OCI-LY7 (cell line): Measurements from ENCODE around the gene E2F8. TPM values are rescaled to one million over a fixed set of nuclear protein-coding genes. Genes with fewer than 3 reads are reported as not detected.

Experiments used
- BruUV-seq: library from RNA; stranded (reverse); fragments of 400-500 nt; replicated peaks from 2 replicates; lab custom pipeline; 2021; lab: Mats Ljungman, UMichigan
- CTCF ChIA-PET: fragments of 300-600 bp; sonication (Branson Sonifier 250); formaldehyde crosslinking; loops from one replicate; lab custom pipeline; 2022; ENCODE audit warnings: antibody characterized with exemption; ENCODE audit not compliant: unreplicated experiment; lab: Charles Lee
- POLR2A ChIA-PET: fragments of 300-600 bp; sonication (Branson Sonifier 250); formaldehyde crosslinking; loops from one replicate; lab custom pipeline; 2022; ENCODE audit warnings: antibody characterized with exemption; lab: Charles Lee
- DNase-seq: peaks from one replicate; pipeline ENCODE4 v3.0.0-alpha.2; 2015; ENCODE audit warnings: low spot score
- H2AFZ ChIP-seq: fragments of 200-600 bp; sonication (generic), shearing (Covaris generic); 2 replicates; pipeline ENCODE4 v1.6.1; 2014; ENCODE audit warnings: mild to moderate bottlenecking, antibody characterized with exemption, low read length, moderate library complexity
- H3K27ac ChIP-seq: fragments of 200-600 bp; sonication (generic); 2 replicates; pipeline ENCODE4 v1.5.1; 2014; ENCODE audit warnings: mixed run types, low read depth, mild to moderate bottlenecking, moderate library complexity, low read length, inconsistent platforms; ENCODE audit not compliant: poor library complexity, severe bottlenecking
- H3K36me3 ChIP-seq: fragments of 200-600 bp; sonication (generic); 2 replicates; pipeline ENCODE4 v1.6.1; 2014; ENCODE audit warnings: mild to moderate bottlenecking, antibody characterized with exemption, low read length, moderate library complexity, mixed read lengths; ENCODE audit not compliant: insufficient read depth
- H3K4me1 ChIP-seq: fragments of 200-600 bp; sonication (generic); 2 replicates; pipeline ENCODE4 v1.5.1; 2014; ENCODE audit warnings: mild to moderate bottlenecking, low read length; ENCODE audit not compliant: insufficient read depth, poor library complexity, severe bottlenecking
- H3K4me2 ChIP-seq: fragments of 200-600 bp; sonication (generic); 2 replicates; pipeline ENCODE4 v1.6.1; 2014; ENCODE audit warnings: mild to moderate bottlenecking, low read length
- H3K4me3 ChIP-seq: fragments of 200-600 bp; sonication (generic); 2 replicates; pipeline ENCODE4 v1.5.1; 2014; ENCODE audit warnings: mild to moderate bottlenecking, low read depth, low read length; ENCODE audit not compliant: poor library complexity, severe bottlenecking
- H3K79me2 ChIP-seq: fragments of 200-600 bp; sonication (generic); 2 replicates; pipeline ENCODE4 v1.6.1; 2016; ENCODE audit warnings: low read depth, mild to moderate bottlenecking, low read length, moderate library complexity, mixed read lengths; ENCODE audit not compliant: insufficient read depth
- H3K9me2 ChIP-seq: fragments of 200-600 bp; sonication (generic); 2 replicates; pipeline ENCODE4 v1.6.1; 2016; ENCODE audit warnings: mild to moderate bottlenecking, low read length, mixed read lengths; ENCODE audit not compliant: insufficient read depth
- H3K9me3 ChIP-seq: fragments of 200-600 bp; sonication (generic); 2 replicates; pipeline ENCODE4 v1.6.1; 2014; ENCODE audit warnings: mild to moderate bottlenecking, mixed run types, low read length, mixed read lengths
- H4K20me1 ChIP-seq: fragments of 200-600 bp; sonication (generic); 2 replicates; pipeline ENCODE4 v1.6.1; 2014; ENCODE audit warnings: mild to moderate bottlenecking, antibody characterized with exemption, low read length, moderate library complexity, mixed read lengths; ENCODE audit not compliant: insufficient read depth
- CTCF ChIP-seq: fragments of 200-600 bp; sonication (generic); conservative IDR thresholded peaks from 2 replicates; pipeline ENCODE4 v1.5.1; 2014; ENCODE audit warnings: mild to moderate bottlenecking, antibody characterized with exemption, low read length, moderate library complexity, mixed read lengths
- EZH2phosphoT487 ChIP-seq: fragments of 200-600 bp; sonication (generic); IDR thresholded peaks from 2 replicates; pipeline ENCODE4 v1.6.1; 2018; ENCODE audit warnings: low read depth, borderline replicate concordance, mild to moderate bottlenecking, mixed run types, antibody characterized with exemption, low read length, moderate library complexity, mixed read lengths
- intact Hi-C: fragments of 100-400 bp; cut with micrococcal nuclease; formaldehyde crosslinking; loops from one replicate; pipeline ENCODE4 v1.10.0; 2022; ENCODE audit not compliant: unreplicated experiment
- total RNA-seq, 2 experiments: library from RNA; depleted of rRNA in 1 of 2; stranded (reverse); fragments of >200 nt in 1 of 2; shearing (Covaris generic) in 1 of 2; gene quantifications; 2 replicates each; pipeline ENCODE4 v1.2.3, GENCODE V29; 2014 to 2022

The E2F8 gene
- total RNA-seq, 2 experiments from 2014 or later: 29.3 to 55.7 TPM

- TF ChIP-seq EZH2phosphoT487 (no peak), CTCF (no peak)
- no peaks in the 10 kb centered on the region for H3K36me3 ChIP-seq
- no TSS peak for BruUV-seq
- H3K9me2 ChIP-seq: no peaks in the 10 kb centered on the region
- no peak overlapping the region for H3K4me2 ChIP-seq
- ChIA-PET CTCF (no interaction called here), POLR2A (no interaction called here)
- no peaks in the 10 kb centered on the region for H3K79me2 ChIP-seq
- no peaks in the 10 kb centered on the region for H4K20me1 ChIP-seq
- H3K27ac ChIP-seq: no peak overlapping the region
- no peak for DNase-seq
- intact Hi-C loops: no loop called here
- no peak overlapping the region for H3K4me3 ChIP-seq
- no peaks in the 10 kb centered on the region for H3K9me3 ChIP-seq
- no peak overlapping the region for H2AFZ ChIP-seq
- H3K4me1 ChIP-seq: no peaks in the 10 kb centered on the region
Measured at GRCh38 chr11:19196432-19196831, 44.3 kb downstream of the E2F8 start.

- Histone ChIP-seq H3K9me2 (no peaks in the 10 kb centered on the region), H3K27ac (no peak overlapping the region), H3K4me1 (no peaks in the 10 kb centered on the region), H3K4me2 (no peak overlapping the region), H3K4me3 (no peak overlapping the region), H3K9me3 (no peaks in the 10 kb centered on the region), H2AFZ (no peak overlapping the region), H4K20me1 (no peaks in the 10 kb centered on the region), H3K36me3 (no peaks in the 10 kb centered on the region), H3K79me2 (no peaks in the 10 kb centered on the region)
- ChIA-PET CTCF (no interaction called here), POLR2A (no interaction called here)
- BruUV-seq: no TSS peak
- intact Hi-C loops: no loop called here
- no peak for TF ChIP-seq CTCF
- TF ChIP-seq EZH2phosphoT487: no peak
- DNase-seq: no peak
Measured at GRCh38 chr11:19194620-19195308, 46.0 kb downstream of the E2F8 start.

GRCh38 chr11:19193916-19194315, 46.8 kb downstream of the E2F8 start:
- Histone ChIP-seq H3K9me2 (no peaks in the 10 kb centered on the region), H3K4me3 (no peak overlapping the region), H4K20me1 (no peaks in the 10 kb centered on the region), H3K4me2 (no peak overlapping the region), H3K4me1 (no peaks in the 10 kb centered on the region), H3K27ac (no peak overlapping the region), H3K9me3 (no peaks in the 10 kb centered on the region), H3K79me2 (no peaks in the 10 kb centered on the region), H3K36me3 (no peaks in the 10 kb centered on the region), H2AFZ (no peak overlapping the region)
- no peak for DNase-seq
- POLR2A ChIA-PET: interaction anchor here (0.6 to 0.7 kb wide), 2 partner anchors 353 to 584 kb away, joined by 4 to 5 read pairs; no protein-coding TSS in a partner anchor
- CTCF ChIA-PET: no interaction called here
- no TSS peak for BruUV-seq
- TF ChIP-seq CTCF (no peak), EZH2phosphoT487 (no peak)
- intact Hi-C loops: no loop called here
